Activated CD4-positive, alpha-beta T cell treated with anti-CD3 and anti-CD28 coated beads, Interleukin-10, Interleukin-2, amounts not matched to agents 100 ng/mL and 50 ng/mL, durations not matched to agents 16 hours and 8 hours (primary cell): ENCODE measurements around the gene AQP5.
"Not testable (repeated sequence)": the region's sequence is repeated elsewhere in the genome, so short reads cannot be mapped to it uniquely, and the experiment has no call there.

ENCODE experiments used
- DNase-seq: peaks from one replicate; pipeline ENCODE4 v3.0.0-alpha.2; 2020

The AQP5 gene

GRCh38 chr12:49983892-49984291, 22.2 kb downstream of the AQP5 start:
- DNase-seq, result no peak

DNA sequence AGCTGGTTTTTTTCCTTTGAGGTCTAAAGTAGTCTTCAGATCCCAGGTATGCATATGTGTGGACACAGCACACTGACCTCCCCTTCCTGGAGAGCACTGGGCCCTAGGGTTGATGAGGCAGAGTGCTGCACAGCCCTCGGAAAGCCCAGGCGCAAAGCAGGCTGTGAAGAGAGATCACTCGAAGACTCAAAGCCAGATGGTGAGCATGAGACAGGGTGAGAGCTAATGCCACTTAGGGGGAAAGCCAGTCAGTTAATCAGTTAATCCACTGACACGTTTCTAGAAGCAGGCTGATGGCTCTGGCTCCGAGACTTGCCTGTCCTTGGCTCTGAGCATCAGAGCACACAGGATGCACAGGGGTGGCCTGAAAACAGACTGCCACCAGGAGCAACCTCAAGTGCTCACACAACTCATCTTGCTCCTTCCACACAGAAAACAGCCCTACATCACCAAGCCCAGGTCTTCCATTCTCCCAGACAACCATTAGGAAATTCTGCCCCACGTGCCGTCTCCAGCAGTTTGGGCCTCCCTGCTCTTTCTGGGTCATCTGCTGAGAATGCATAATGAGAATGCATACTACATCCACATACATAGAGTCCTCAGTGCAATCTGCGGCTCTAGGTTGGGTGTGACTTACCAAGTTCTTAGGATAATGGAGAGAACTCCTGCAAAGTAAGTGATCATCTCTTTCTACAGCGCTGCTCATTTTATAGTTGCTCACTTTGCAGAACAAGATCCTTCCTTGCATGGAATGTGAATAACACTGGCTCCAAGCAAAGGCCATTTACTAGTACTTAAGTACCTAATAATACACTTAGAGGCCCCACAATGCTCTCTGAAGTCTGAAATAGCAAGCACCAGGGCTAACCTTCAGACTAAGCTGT, 23.0 kb downstream of the AQP5 start:
- no peak for DNase-seq

DNA sequence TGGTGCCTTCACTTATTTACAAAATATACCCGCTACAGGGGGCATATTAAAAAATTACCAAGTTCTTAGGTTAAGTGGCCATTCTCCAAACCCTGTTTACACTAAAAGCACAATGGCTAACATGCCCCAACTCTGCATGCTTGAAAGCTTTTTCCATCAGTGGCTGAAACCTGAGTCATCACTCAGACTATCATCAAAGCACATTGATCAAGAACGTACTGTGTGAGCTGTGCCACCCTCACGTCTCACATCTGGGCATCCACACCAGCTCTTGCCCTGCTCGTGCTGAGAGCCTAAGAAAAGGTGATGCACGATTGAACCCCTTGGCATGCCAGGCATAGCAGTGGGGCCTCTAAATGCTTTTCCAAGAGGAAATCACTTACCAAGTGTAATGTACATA, 24.3 kb downstream of the AQP5 start:
- no peak for DNase-seq

GRCh38 chr12:49986476-49986875, 24.8 kb downstream of the AQP5 start:
- not testable (repeated sequence) for DNase-seq

- DNase-seq, result no peak
Measured at GRCh38 chr12:49987625-49988303, 26.1 kb downstream of the AQP5 start.

DNA sequence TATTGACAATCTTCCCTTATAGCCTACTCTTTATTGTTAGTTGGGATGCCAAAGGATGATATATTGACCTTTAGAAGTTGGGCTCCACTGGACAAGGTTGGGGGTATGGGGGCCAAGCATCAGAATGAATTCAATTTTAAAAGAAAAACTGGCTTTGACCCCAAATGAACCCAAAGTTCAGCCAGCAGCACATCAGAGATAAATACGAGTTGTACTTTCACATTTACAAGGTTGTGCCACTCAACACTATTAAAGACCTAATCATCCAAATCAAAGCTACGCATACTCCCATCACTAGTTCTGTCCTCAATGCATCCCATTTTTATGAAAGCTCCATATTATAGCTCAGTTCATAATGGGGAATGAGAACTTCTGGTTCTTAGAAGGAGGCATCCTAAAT, 27.7 kb downstream of the AQP5 start:
- DNase-seq, result not testable (repeated sequence)

GRCh38 chr12:49990273-49990672, 28.6 kb downstream of the AQP5 start:
- DNase-seq, result no peak

GRCh38 chr12:49998453-49998852, 36.8 kb downstream of the AQP5 start:
- no peak for DNase-seq

DNA sequence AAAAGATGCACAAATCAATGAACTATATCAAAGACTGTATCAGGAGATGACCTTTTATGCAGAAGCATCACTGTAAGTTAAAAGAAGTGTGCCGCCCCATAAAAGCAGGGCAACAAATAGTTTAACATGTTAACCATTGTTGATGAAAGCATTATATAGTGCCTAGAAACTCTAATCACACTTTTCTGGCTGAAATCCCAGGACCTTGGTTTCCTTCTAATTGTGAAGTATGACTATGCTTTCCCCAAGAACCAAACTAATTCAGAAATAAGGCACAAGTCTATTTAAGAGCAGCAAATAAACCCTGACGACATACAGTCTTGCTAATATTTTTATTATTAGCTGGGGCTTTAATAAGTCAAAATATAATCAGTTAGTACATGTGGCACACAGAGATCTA, 41.9 kb downstream of the AQP5 start:
- DNase-seq, result no peak

DNA sequence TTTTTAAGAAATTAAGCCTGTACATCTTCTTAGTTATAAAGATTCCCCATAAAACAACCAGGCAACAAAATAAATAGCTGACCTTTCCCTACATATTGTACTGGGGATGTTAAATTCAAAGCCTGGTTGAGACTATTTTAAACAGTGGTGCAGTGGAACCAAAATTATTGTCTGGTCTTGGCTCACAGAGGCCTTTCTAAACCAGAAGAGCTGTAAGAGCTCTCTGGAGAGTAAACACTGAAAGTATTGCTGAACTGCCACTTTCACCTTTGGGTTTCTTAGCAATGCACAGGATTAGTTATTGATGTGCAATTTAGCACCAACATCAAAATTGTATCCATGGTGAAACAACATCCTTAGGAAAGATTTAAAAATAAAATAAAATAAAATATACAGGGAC, 43.0 kb downstream of the AQP5 start:
- DNase-seq, result no peak

- no peak for DNase-seq
Measured at GRCh38 chr12:50005175-50005574, 43.5 kb downstream of the AQP5 start.

DNA sequence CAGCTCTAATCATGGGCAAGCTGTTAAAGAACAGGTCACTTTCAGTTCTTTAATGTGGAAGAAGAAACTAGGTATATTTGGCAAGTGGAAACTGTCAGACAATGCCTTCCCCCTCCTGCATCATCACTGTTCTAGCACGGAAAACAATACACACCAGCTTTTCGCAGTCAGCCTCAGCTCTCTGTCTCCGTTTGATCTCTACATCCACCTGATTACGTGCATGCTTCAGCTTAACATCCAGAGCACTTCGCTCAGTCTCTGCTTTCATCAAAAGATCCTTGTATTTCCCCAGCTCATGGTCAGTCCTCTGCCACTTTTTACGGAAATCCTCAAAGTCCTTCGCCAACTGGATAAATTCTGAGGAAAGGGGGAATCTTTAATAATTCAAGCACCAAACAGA, 44.6 kb downstream of the AQP5 start:
- no peak for DNase-seq

DNA sequence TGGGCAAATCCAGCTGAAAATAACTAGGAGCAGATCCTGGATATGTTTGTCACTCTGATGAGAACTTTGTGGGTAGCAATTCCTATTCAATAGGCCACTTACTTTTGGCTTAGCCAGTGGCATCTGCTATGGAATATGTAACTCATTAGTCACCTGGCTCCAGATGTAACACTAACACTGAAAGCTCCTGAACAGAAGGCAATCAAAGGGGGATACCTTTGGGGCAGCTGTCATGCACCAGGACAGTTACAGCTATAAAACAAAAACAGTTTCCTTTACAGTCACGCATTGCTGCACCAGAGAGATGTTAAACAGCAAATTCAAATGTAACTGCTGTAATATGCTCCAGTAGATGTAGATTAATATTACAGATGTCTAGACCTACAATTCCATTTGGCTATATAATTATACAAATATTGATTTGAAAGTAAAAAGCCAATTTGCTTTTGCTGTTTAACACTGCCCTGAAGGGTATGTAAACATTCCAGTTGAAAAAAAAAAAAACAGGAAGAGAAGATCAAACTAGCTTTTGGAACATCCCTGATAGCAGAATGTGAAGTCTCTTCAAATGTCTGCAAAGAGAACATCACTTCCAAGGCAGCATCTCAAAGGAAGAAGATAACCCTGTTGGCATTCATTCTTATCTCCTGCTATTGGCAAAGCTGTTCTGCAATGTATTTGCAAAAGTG, 45.2 kb downstream of the AQP5 start:
- no peak for DNase-seq

DNA sequence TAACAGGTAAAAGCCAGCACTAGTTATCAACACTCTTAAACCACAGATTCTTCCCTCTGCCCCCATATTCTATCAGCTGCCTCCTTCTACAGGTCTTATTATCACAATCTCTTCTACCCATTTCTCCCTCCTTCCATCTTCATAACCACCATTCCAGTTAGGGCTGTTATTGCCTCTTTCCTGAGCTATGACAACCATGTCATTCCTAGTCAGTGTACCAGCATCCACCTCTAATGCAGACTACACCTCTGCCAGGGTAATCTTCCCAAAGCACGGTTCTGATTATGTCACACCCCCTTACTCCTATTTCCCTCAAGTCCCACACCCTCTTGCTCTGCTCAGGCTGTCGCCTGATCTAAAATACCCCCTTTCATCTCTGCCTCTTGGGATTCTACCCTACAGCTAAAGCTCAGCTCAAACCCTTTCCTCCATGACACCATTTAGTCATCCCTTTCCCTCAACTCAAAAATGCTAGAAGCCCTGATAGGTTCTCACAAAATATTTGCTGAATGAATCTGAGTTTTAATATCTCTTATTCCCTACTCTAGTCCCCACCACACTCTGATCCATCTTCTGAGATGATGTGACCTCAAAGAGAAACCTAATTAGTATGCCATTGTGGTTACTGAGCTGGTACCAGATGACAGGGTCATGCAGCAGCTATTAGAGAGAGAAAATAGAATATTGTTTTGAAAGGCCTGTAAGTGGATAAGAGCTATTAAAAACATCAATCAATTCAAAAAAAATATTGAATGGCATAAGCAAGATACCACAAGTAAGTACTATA, 51.9 kb downstream of the AQP5 start:
- peak; percentile 23 for DNase-seq

- no peak for DNase-seq
Measured at GRCh38 chr12:50014342-50014741, 52.7 kb downstream of the AQP5 start.
